Measurements from ENCODE around the gene LUC7L3. TPM values are rescaled to one million over a fixed set of nuclear protein-coding genes. Genes with fewer than 3 reads are reported as not detected.
"Not testable (repeated sequence)": the region's sequence is repeated elsewhere in the genome, so short reads cannot be mapped to it uniquely, and the experiment has no call there.

Gene LUC7L3
- total and polyA plus RNA-seq, 10 of the 15 experiments (the other 5 are each of a cell fraction or from before 2014, with no cell fraction given), result 51.3 to 176 (median 149) TPM

GRCh38 chr17:50708050-50709000 lies 11.1 kb upstream of the LUC7L3 start (continued):
- TF ChIP-seq ZBTB11 (CRISPR knock-in tag; IDR thresholded peaks at IDR 0.05) (peak; percentile 17; the same call in 1 of the 2 replicates), ZBTB40 (IDR thresholded peaks at IDR 0.05; ENCODE audit: borderline replicate concordance) (peak; percentile 70), BMI1 (IDR thresholded peaks at IDR 0.05; ENCODE audit: borderline replicate concordance) (no peak), HCFC1 (IDR thresholded peaks at IDR 0.05; ENCODE audit: low read length) (no peak), RAD51 (IDR thresholded peaks at IDR 0.05) (no peak), ETV6 (conservative IDR thresholded peaks at IDR 0.05 in 1 of 2, IDR thresholded peaks at IDR 0.05 in 1 of 2; ENCODE audit: borderline replicate concordance in 1 of 2, low read depth in 1 of 2) (no peak), JUNB (IDR thresholded peaks at IDR 0.05) (no peak), POLR2A (IDR thresholded peaks at IDR 0.05; ENCODE audit: low read depth, low read length) (no peak), PML (IDR thresholded peaks at IDR 0.05; ENCODE audit: low read length) (peak; percentile 18), USF1 (IDR thresholded peaks at IDR 0.05; ENCODE audit: borderline replicate concordance, extremely low read length, insufficient read depth, low read depth, low read length) (no peak), RBBP5 (conservative IDR thresholded peaks at IDR 0.05) (0 out of 2 replicates have a peak, but pooled peaks have one; percentile 3)

GRCh38 chr17:50709053-50709452 lies 10.3 kb upstream of the LUC7L3 start:
- H4K20me1 ChIP-seq (ENCODE audit: control insufficient read depth, insufficient read depth); H3K4me1 ChIP-seq (ENCODE audit: control insufficient read depth, insufficient read depth, low read length); H3K9me3 ChIP-seq (replicated peaks; ENCODE audit: control insufficient read depth, insufficient read depth, low read length); FAIRE-seq; H3K36me3 ChIP-seq (ENCODE audit: control insufficient read depth in 2 of 2, insufficient read depth in 2 of 2, low read length in 1 of 2); in situ Hi-C loops (cut with MboI); H3K27me3 ChIP-seq (replicated peaks in 1 of 2; ENCODE audit: control insufficient read depth in 2 of 2, insufficient read depth in 2 of 2, low read length in 1 of 2); BruUV-seq (replicated peaks); ATAC-seq; DNase-seq (ENCODE audit: low read depth, low spot score); intact Hi-C loops (cut with micrococcal nuclease; ENCODE audit: unreplicated experiment): not testable (repeated sequence)
- WGBS (ENCODE audit: insufficient coverage, insufficient replicate concordance, low lambda C conversion rate, missing lambda C conversion rate), result 44% methylated on average over 4 of the region's 4 CpGs
- Histone ChIP-seq H3K79me2 (ENCODE audit: control insufficient read depth, insufficient read depth, low read length) (peaks cover 36% of the 10 kb centered on the region), H2AFZ (ENCODE audit: control insufficient read depth, low read depth, low read length) (peak overlapping the region; percentile 57), H3K4me2 (ENCODE audit: control insufficient read depth, insufficient read depth) (peak overlapping the region; percentile 65), H3K4me3 (peak overlapping the region; percentile 81), H3K9ac (ENCODE audit: control insufficient read depth, insufficient read depth, low read length) (peak overlapping the region; percentile 91), H3K27ac (ENCODE audit: control insufficient read depth, insufficient read depth) (peak overlapping the region; percentile 86)
- SMC1A ChIA-PET (ENCODE audit: uncharacterized antibody, unreplicated experiment), result interaction anchor here (1.0 to 1.5 kb wide), 3 partner anchors 9 to 16 kb away, joined by 3 to 5 read pairs (median 4); partner anchors contain the start of gene LUC7L3
- RAD21 ChIA-PET (ENCODE audit: unreplicated experiment), result interaction anchor here (1.1 to 1.7 kb wide), 2 partner anchors 10 to 11 kb away, joined by 3 to 5 read pairs; partner anchors contain the start of gene LUC7L3
- CTCF ChIA-PET, result interaction anchor here (1.0 to 1.6 kb wide), 4 partner anchors 9 to 248 kb away, joined by 3 to 5 read pairs (median 4); no protein-coding TSS in a partner anchor
- POLR2A ChIA-PET, result interaction anchor here (0.8 to 3.5 kb wide), 5 partner anchors 9 to 157 kb away, joined by 3 to 25 read pairs (median 3); partner anchors contain the start of genes LUC7L3 and TOB1

All from GM12878 (cell line).